ENCODE data around the gene USP11.

The USP11 gene

DNA sequence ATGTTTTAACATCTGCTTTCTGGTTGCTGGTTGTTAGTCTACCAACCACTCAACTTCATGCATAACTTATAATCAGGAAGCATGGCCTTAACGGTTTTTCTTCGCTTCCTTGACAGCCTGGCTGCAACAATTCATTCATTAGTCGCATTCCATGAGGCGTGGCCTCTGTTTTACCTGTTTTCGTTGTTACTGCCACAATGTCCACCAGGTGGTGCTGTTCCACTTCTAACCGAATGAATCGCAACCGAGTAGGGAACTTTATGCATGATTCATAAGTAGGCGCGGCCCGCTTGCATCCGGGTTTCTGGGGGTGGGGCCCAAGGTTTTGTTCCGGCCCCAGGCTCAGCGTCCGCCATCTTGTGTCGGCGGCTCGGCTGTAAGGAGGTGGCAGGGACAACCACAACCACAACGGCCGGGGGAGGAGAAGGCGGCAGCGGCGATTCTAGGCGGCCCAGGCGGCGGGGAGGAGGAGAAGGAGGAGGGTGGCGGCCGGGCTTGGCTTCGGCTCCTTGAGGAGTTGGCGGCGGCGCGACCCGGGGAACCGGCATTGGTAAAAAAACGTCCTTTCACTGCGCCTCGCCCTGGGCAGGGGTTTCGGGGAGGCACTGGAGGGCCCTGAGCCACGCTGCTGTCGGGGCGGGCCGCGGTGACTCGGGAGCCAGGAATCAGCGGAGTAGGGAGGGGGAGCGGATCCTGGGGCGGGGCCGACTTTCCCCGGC is 39.2 kb upstream of the USP11 start, which contains the start of gene UBA1 (continued):
- TF ChIP-seq, protein P1, sequence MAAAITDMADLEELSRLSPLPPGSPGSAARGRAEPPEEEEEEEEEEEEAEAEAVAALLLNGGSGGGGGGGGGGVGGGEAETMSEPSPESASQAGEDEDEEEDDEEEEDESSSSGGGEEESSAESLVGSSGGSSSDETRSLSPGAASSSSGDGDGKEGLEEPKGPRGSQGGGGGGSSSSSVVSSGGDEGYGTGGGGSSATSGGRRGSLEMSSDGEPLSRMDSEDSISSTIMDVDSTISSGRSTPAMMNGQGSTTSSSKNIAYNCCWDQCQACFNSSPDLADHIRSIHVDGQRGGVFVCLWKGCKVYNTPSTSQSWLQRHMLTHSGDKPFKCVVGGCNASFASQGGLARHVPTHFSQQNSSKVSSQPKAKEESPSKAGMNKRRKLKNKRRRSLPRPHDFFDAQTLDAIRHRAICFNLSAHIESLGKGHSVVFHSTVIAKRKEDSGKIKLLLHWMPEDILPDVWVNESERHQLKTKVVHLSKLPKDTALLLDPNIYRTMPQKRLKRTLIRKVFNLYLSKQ (tag by site-specific recombination; IDR thresholded peaks at IDR 0.05; ENCODE audit: borderline replicate concordance): no peak
- TF ChIP-seq, protein P2, sequence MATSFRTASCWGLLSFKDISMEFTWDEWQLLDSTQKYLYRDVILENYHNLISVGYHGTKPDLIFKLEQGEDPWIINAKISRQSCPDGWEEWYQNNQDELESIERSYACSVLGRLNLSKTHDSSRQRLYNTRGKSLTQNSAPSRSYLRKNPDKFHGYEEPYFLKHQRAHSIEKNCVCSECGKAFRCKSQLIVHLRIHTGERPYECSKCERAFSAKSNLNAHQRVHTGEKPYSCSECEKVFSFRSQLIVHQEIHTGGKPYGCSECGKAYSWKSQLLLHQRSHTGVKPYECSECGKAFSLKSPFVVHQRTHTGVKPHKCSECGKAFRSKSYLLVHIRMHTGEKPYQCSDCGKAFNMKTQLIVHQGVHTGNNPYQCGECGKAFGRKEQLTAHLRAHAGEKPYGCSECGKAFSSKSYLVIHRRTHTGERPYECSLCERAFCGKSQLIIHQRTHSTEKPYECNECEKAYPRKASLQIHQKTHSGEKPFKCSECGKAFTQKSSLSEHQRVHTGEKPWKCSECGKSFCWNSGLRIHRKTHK (tag by site-specific recombination; IDR thresholded peaks at IDR 0.05): no peak
- TF ChIP-seq ZNF37A (tag by site-specific recombination; IDR thresholded peaks at IDR 0.05): no peak
- TF ChIP-seq ZNF174 (tag by site-specific recombination; IDR thresholded peaks at IDR 0.05): no peak
- TF ChIP-seq, protein P3, sequence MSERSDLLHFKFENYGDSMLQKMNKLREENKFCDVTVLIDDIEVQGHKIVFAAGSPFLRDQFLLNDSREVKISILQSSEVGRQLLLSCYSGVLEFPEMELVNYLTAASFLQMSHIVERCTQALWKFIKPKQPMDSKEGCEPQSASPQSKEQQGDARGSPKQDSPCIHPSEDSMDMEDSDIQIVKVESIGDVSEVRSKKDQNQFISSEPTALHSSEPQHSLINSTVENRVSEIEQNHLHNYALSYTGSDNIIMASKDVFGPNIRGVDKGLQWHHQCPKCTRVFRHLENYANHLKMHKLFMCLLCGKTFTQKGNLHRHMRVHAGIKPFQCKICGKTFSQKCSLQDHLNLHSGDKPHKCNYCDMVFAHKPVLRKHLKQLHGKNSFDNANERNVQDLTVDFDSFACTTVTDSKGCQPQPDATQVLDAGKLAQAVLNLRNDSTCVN (tag by site-specific recombination; optimal IDR thresholded peaks at IDR 0.05): no peak
- no peak for TF ChIP-seq GLI4 (tag by site-specific recombination; IDR thresholded peaks at IDR 0.05)
- no peak for TF ChIP-seq ZNF548 (tag by site-specific recombination; IDR thresholded peaks at IDR 0.05)
- TF ChIP-seq ZNF341 (tag by site-specific recombination; IDR thresholded peaks at IDR 0.05; ENCODE audit: low read depth): peak; percentile 80
- no peak for TF ChIP-seq ZNF146 (tag by site-specific recombination; IDR thresholded peaks at IDR 0.05)
- TF ChIP-seq ZNF266 (tag by site-specific recombination; IDR thresholded peaks at IDR 0.05; ENCODE audit: low read depth): no peak
- TF ChIP-seq ZNF416 (tag by site-specific recombination; IDR thresholded peaks at IDR 0.05): no peak
- peak; percentile 80 for TF ChIP-seq ZFP69B (tag by site-specific recombination; IDR thresholded peaks at IDR 0.05)
- no peak for TF ChIP-seq ZNF623 (tag by site-specific recombination; IDR thresholded peaks at IDR 0.05)
- TF ChIP-seq, protein P4, sequence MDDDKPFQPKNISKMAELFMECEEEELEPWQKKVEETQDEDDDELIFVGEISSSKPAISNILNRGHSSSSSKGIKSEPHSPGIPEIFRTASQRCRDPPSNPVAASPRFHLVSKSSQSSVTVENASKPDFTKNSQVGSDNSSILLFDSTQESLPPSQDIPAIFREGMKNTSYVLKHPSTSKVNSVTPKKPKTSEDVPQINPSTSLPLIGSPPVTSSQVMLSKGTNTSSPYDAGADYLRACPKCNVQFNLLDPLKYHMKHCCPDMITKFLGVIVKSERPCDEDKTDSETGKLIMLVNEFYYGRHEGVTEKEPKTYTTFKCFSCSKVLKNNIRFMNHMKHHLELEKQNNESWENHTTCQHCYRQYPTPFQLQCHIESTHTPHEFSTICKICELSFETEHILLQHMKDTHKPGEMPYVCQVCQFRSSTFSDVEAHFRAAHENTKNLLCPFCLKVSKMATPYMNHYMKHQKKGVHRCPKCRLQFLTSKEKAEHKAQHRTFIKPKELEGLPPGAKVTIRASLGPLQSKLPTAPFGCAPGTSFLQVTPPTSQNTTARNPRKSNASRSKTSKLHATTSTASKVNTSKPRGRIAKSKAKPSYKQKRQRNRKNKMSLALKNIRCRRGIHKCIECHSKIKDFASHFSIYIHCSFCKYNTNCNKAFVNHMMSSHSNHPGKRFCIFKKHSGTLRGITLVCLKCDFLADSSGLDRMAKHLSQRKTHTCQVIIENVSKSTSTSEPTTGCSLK (tag by site-specific recombination; IDR thresholded peaks at IDR 0.05): no peak
- TF ChIP-seq ZNF596 (tag by site-specific recombination; IDR thresholded peaks at IDR 0.05): no peak
- TF ChIP-seq, protein P5, sequence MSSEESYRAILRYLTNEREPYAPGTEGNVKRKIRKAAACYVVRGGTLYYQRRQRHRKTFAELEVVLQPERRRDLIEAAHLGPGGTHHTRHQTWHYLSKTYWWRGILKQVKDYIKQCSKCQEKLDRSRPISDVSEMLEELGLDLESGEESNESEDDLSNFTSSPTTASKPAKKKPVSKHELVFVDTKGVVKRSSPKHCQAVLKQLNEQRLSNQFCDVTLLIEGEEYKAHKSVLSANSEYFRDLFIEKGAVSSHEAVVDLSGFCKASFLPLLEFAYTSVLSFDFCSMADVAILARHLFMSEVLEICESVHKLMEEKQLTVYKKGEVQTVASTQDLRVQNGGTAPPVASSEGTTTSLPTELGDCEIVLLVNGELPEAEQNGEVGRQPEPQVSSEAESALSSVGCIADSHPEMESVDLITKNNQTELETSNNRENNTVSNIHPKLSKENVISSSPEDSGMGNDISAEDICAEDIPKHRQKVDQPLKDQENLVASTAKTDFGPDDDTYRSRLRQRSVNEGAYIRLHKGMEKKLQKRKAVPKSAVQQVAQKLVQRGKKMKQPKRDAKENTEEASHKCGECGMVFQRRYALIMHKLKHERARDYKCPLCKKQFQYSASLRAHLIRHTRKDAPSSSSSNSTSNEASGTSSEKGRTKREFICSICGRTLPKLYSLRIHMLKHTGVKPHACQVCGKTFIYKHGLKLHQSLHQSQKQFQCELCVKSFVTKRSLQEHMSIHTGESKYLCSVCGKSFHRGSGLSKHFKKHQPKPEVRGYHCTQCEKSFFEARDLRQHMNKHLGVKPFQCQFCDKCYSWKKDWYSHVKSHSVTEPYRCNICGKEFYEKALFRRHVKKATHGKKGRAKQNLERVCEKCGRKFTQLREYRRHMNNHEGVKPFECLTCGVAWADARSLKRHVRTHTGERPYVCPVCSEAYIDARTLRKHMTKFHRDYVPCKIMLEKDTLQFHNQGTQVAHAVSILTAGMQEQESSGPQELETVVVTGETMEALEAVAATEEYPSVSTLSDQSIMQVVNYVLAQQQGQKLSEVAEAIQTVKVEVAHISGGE (tag by site-specific recombination; conservative IDR thresholded peaks at IDR 0.05; ENCODE audit: low read depth): peak; percentile 39
- TF ChIP-seq SETDB1 (IDR thresholded peaks at IDR 0.05; ENCODE audit: insufficient read length, low read length): no peak
- TF ChIP-seq ZNF626 (tag by site-specific recombination; IDR thresholded peaks at IDR 0.05): no peak
- no peak for TF ChIP-seq BCL11B (tag by site-specific recombination; IDR thresholded peaks at IDR 0.05; ENCODE audit: low read depth)
- no peak for TF ChIP-seq ZNF585B (tag by site-specific recombination; IDR thresholded peaks at IDR 0.05)
- TF ChIP-seq, protein P6, sequence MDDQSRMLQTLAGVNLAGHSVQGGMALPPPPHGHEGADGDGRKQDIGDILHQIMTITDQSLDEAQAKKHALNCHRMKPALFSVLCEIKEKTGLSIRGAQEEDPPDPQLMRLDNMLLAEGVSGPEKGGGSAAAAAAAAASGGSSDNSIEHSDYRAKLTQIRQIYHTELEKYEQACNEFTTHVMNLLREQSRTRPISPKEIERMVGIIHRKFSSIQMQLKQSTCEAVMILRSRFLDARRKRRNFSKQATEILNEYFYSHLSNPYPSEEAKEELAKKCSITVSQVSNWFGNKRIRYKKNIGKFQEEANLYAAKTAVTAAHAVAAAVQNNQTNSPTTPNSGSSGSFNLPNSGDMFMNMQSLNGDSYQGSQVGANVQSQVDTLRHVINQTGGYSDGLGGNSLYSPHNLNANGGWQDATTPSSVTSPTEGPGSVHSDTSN (CRISPR knock-in tag; IDR thresholded peaks at IDR 0.05): no peak
- TF ChIP-seq, protein P7, sequence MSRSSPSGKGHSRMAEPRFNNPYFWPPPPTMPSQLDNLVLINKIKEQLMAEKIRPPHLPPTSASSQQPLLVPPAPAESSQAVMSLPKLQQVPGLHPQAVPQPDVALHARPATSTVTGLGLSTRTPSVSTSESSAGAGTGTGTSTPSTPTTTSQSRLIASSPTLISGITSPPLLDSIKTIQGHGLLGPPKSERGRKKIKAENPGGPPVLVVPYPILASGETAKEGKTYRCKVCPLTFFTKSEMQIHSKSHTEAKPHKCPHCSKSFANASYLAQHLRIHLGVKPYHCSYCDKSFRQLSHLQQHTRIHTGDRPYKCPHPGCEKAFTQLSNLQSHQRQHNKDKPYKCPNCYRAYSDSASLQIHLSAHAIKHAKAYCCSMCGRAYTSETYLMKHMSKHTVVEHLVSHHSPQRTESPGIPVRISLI (tag by site-specific recombination; IDR thresholded peaks at IDR 0.05): no peak
- no peak for TF ChIP-seq ZNF529 (tag by site-specific recombination; IDR thresholded peaks at IDR 0.05; ENCODE audit: insufficient replicate concordance)
- peak; percentile 96 for TF ChIP-seq KLF10 (tag by site-specific recombination; IDR thresholded peaks at IDR 0.05)
- TF ChIP-seq, protein P8, sequence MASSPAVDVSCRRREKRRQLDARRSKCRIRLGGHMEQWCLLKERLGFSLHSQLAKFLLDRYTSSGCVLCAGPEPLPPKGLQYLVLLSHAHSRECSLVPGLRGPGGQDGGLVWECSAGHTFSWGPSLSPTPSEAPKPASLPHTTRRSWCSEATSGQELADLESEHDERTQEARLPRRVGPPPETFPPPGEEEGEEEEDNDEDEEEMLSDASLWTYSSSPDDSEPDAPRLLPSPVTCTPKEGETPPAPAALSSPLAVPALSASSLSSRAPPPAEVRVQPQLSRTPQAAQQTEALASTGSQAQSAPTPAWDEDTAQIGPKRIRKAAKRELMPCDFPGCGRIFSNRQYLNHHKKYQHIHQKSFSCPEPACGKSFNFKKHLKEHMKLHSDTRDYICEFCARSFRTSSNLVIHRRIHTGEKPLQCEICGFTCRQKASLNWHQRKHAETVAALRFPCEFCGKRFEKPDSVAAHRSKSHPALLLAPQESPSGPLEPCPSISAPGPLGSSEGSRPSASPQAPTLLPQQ (tag by site-specific recombination; IDR thresholded peaks at IDR 0.05): peak; percentile 87
- no peak for TF ChIP-seq ZNF16 (tag by site-specific recombination; IDR thresholded peaks at IDR 0.05; ENCODE audit: low read depth)
